Lung (tissue), 12 donors: ENCODE data around the gene TBC1D22A. TPM values are rescaled to one million over a fixed set of nuclear protein-coding genes. Genes with fewer than 3 reads are reported as not detected.
A peak's percentile ranks its signal among the peaks of the same experiment; 100 is the strongest.

Experiments
- ATAC-seq: fragments of 200-7000 bp; cut with Tn5 transposase; one replicate; pipeline ENCODE4 v1.9.1; 2020; ENCODE audit warnings: moderate number of reproducible peaks; ENCODE audit not compliant: insufficient read depth, low FRiP score
- DNase-seq, 3 donors: peaks; one replicate each; pipeline ENCODE4 v3.0.0-alpha.2; 2013 to 2017
- H3K27ac ChIP-seq, 2 donors: one replicate each; pipeline ENCODE4 v1.5.1; 2013; ENCODE audit warnings: mild to moderate bottlenecking in 2 of 2, moderate library complexity in 2 of 2, control low read depth in 1 of 2, inconsistent platforms in 1 of 2, low read depth in 1 of 2, low read length in 1 of 2
- H3K27me3 ChIP-seq, 3 donors: one replicate each; pipeline ENCODE4 v1.5.1; 2013; ENCODE audit warnings: low read length in 2 of 3; ENCODE audit not compliant: control insufficient read depth in 3 of 3, insufficient read depth in 3 of 3
- H3K36me3 ChIP-seq, 4 donors: one replicate each; pipeline ENCODE4 v1.5.1; 2013; ENCODE audit warnings: low read length in 4 of 4, mild to moderate bottlenecking in 1 of 4, moderate library complexity in 1 of 4; ENCODE audit not compliant: control insufficient read depth in 4 of 4, insufficient read depth in 4 of 4
- H3K4me1 ChIP-seq, 5 donors: one replicate each; pipeline ENCODE4 v1.5.1; 2013; ENCODE audit warnings: low read length in 5 of 5, mild to moderate bottlenecking in 2 of 5, moderate library complexity in 1 of 5; ENCODE audit not compliant: control insufficient read depth in 5 of 5, insufficient read depth in 5 of 5
- H3K4me3 ChIP-seq: one replicate; pipeline ENCODE4 v1.5.1; 2013; ENCODE audit warnings: mild to moderate bottlenecking, control low read depth, moderate library complexity
- H3K9ac ChIP-seq, 2 donors: one replicate each; pipeline ENCODE4 v1.5.1; 2013; ENCODE audit warnings: low read length in 2 of 2, control low read depth in 1 of 2; ENCODE audit not compliant: insufficient read depth in 1 of 2
- H3K9me3 ChIP-seq, 4 donors: one replicate each; pipeline ENCODE4 v1.5.1; 2013; ENCODE audit warnings: low read length in 3 of 4, mild to moderate bottlenecking in 1 of 4, moderate library complexity in 1 of 4; ENCODE audit not compliant: control insufficient read depth in 4 of 4, insufficient read depth in 3 of 4
- CTCF ChIP-seq: IDR thresholded peaks from 2 replicates; pipeline ENCODE4 v1.5.1; 2012; ENCODE audit warnings: mild to moderate bottlenecking; ENCODE audit errors: control extremely low read depth, extremely low read depth
- WGBS, 2 donors: extraction: QIAGEN DNeasy Blood & Tissue Kit; methylation state at CpG; one replicate each; pipeline ENCODE4 v1.1.7; 2013; 5-methylcytosine and 5-hydroxymethylcytosine counted together
- polyA plus RNA-seq, 2 donors: library from polyadenylated mRNA; stranded (reverse); fragments of 200-250 nt; gene quantifications; one replicate each; pipeline ENCODE4 v1.2.1, GENCODE V29; 2013
- total RNA-seq, 2 donors: library from RNA; depleted of rRNA in 1 of 2; stranded (reverse); fragments of >200 nt in 1 of 2; gene quantifications; one replicate each; pipeline ENCODE4 v1.2.1, GENCODE V29; 2014 to 2021
- donor health status: control.
- donor health status: control.
- donor health status: Bipolar disorder and iron deficiency.
- donor health status: healthy.
- donor health status: DM: yes; HTN: yes; CAD: no.

TBC1D22A gene
- total and polyA plus RNA-seq, 4 donors, result 20.2 to 38.4 (median 21.0) TPM

GRCh38 chr22:47123006-47123826 lies 360.8 kb downstream of the TBC1D22A start:
- no peak for TF ChIP-seq CTCF
- Histone ChIP-seq H3K36me3 (peaks cover 0 to 1% (median 0%) of the 10 kb centered on the region in 4 donors), H3K4me3 (no peak overlapping the region), H3K27me3 (no peaks in the 10 kb centered on the region), H3K9me3 (no peaks in the 10 kb centered on the region), H3K27ac (no peak overlapping the region), H3K4me1 (no peaks in the 10 kb centered on the region), H3K9ac (no peak overlapping the region)
- WGBS, 2 donors, result 89 to 94% methylated on average over 18 of the region's 18 CpGs
- peak in 1 of 3 donors; percentile 9 for DNase-seq
- ATAC-seq, result no peak

GRCh38 chr22:47123827-47124442 lies 361.5 kb downstream of the TBC1D22A start:
- WGBS, 2 donors, result 88 to 95% methylated on average over 16 of the region's 16 CpGs
- H3K36me3 ChIP-seq, result peaks cover 0 to 5% (median 1%) of the 10 kb centered on the region in 4 donors
- no peaks in the 10 kb centered on the region for H3K27me3 ChIP-seq
- H3K27ac ChIP-seq, result no peak overlapping the region
- H3K9me3 ChIP-seq, result no peaks in the 10 kb centered on the region
- DNase-seq, result peak in 1 of 3 donors; percentile 7
- no peak for TF ChIP-seq CTCF
- no peaks in the 10 kb centered on the region for H3K4me1 ChIP-seq
- no peak for ATAC-seq
- H3K4me3 ChIP-seq, result no peak overlapping the region
- no peak overlapping the region for H3K9ac ChIP-seq

- WGBS, 2 donors, result 97% methylated on average over 15 of the region's 15 CpGs
- no peak overlapping the region for H3K9ac ChIP-seq
- peaks cover 0 to 5% (median 1%) of the 10 kb centered on the region in 4 donors for H3K36me3 ChIP-seq
- no peaks in the 10 kb centered on the region for H3K9me3 ChIP-seq
- TF ChIP-seq CTCF, result no peak
- no peak for ATAC-seq
- H3K4me1 ChIP-seq, result no peaks in the 10 kb centered on the region
- H3K4me3 ChIP-seq, result no peak overlapping the region
- DNase-seq, result no peak
- H3K27ac ChIP-seq, result no peak overlapping the region
- H3K27me3 ChIP-seq, result no peaks in the 10 kb centered on the region
These were observed 362.0 kb downstream of the TBC1D22A start for GRCh38 chr22:47124451-47124881.
